H1 (cell line): Measurements from ENCODE around the gene BTBD9. TPM values are rescaled to one million over a fixed set of nuclear protein-coding genes. Genes with fewer than 3 reads are reported as not detected.

Experiments
- CTCF ChIA-PET: fragments of 300-600 bp; sonication (Branson Sonifier 250); formaldehyde crosslinking; loops from one replicate; lab custom pipeline; 2021; ENCODE audit not compliant: partially characterized antibody; lab: Charles Lee
- POLR2A ChIA-PET: fragments of 300-600 bp; sonication (Branson Sonifier 250); formaldehyde crosslinking; loops from one replicate; lab custom pipeline; 2021; ENCODE audit warnings: inconsistent platforms; ENCODE audit not compliant: partially characterized antibody; lab: Charles Lee
- DNase-seq, 2 experiments: peaks; one replicate each; pipeline versions ENCODE4 v3.0.0 to v3.0.0-alpha.2; 2010 to 2022; ENCODE audit warnings: low spot score in 2 of 2, low read depth in 1 of 2, mixed read lengths in 1 of 2
- FAIRE-seq: peaks from 2 replicates; lab custom pipeline; 2011; peaks lifted over from hg19 to GRCh38; lab: Jason Lieb, UNC
- H2AFZ ChIP-seq: 2 replicates; pipeline ENCODE4 v1.8.1; 2012; ENCODE audit warnings: low read length, inconsistent platforms
- H2AK5ac ChIP-seq: 2 replicates; pipeline ENCODE4 v1.6.1; 2013; ENCODE audit warnings: low read depth, low read length
- H2BK120ac ChIP-seq: replicated peaks from 2 replicates; pipeline ENCODE3; 2013; ENCODE audit warnings: low read depth, low read length, inconsistent platforms
- H2BK12ac ChIP-seq: 2 replicates; pipeline ENCODE4 v1.6.1; 2013; ENCODE audit warnings: low read depth, low read length
- H2BK15ac ChIP-seq: 2 replicates; pipeline ENCODE4 v1.6.1; 2013; ENCODE audit warnings: low read length
- H2BK20ac ChIP-seq: 2 replicates; pipeline ENCODE4 v1.6.1; 2013; ENCODE audit warnings: low read length
- H2BK5ac ChIP-seq: 2 replicates; pipeline ENCODE4 v1.6.1; 2013; ENCODE audit warnings: low read depth, low read length
- H3K14ac ChIP-seq: 2 replicates; pipeline ENCODE4 v1.6.1; 2013; ENCODE audit warnings: inconsistent platforms; ENCODE audit not compliant: insufficient read length
- H3K18ac ChIP-seq: 2 replicates; pipeline ENCODE4 v1.6.1; 2013; ENCODE audit warnings: low read length; ENCODE audit errors: extremely low read depth
- H3K23ac ChIP-seq: 2 replicates; pipeline ENCODE4 v1.6.1; 2013; ENCODE audit warnings: inconsistent platforms; ENCODE audit not compliant: insufficient read length
- H3K23me2 ChIP-seq: 2 replicates; pipeline ENCODE4 v1.6.1; 2013; ENCODE audit warnings: low read depth, low read length
- H3K27ac ChIP-seq: 2 replicates; pipeline ENCODE4 v1.6.1; 2011; ENCODE audit warnings: low read depth, low read length, inconsistent platforms
- H3K27me3 ChIP-seq, 4 experiments: replicated peaks in 1 of 4; 1 replicate in 1 of 4; 2 replicates in 3 of 4; pipeline versions ENCODE4 v1.6.1 to v1.8.1; 2011 to 2013; ENCODE audit warnings: low read length in 3 of 4, mild to moderate bottlenecking in 3 of 4, inconsistent platforms in 2 of 4, mixed read lengths in 2 of 4, moderate library complexity in 1 of 4; ENCODE audit not compliant: control insufficient read depth in 3 of 4, insufficient read depth in 3 of 4; ENCODE audit errors: extremely low read depth in 1 of 4
- H3K36me3 ChIP-seq, 4 experiments: 2 replicates each; pipeline versions ENCODE4 v1.6.1 to v1.8.1; 2011 to 2013; ENCODE audit warnings: mild to moderate bottlenecking in 4 of 4, low read length in 3 of 4, moderate library complexity in 2 of 4, control low read depth in 1 of 4, inconsistent platforms in 1 of 4; ENCODE audit not compliant: insufficient read depth in 4 of 4, control insufficient read depth in 2 of 4
- H3K4ac ChIP-seq: replicated peaks from 2 replicates; pipeline ENCODE3; 2013; ENCODE audit warnings: low read length, low read depth, mixed read lengths, inconsistent platforms; ENCODE audit not compliant: insufficient read length
- H3K4me1 ChIP-seq, 4 experiments: replicated peaks in 1 of 4; 1 replicate in 1 of 4; 2 replicates in 3 of 4; pipeline versions ENCODE4 v1.6.1 to v1.8.1; 2011 to 2013; ENCODE audit warnings: low read length in 3 of 4, inconsistent platforms in 2 of 4, mixed read lengths in 1 of 4; ENCODE audit not compliant: insufficient read depth in 4 of 4, control insufficient read depth in 3 of 4
- H3K4me2 ChIP-seq, 2 experiments: 2 replicates each; pipeline versions ENCODE4 v1.6.1 to v1.8.1; 2011 to 2013; ENCODE audit warnings: low read depth in 2 of 2, low read length in 2 of 2, control low read depth in 1 of 2, inconsistent platforms in 1 of 2, mild to moderate bottlenecking in 1 of 2; ENCODE audit not compliant: insufficient read depth in 1 of 2
- H3K4me3 ChIP-seq, 4 experiments: fragments of 200-600, 300-600 bp in 1 of 4; sonication (generic), shearing (Covaris generic), sonication (Bioruptor Twin) in 1 of 4; 2 replicates each; pipeline versions ENCODE4 v1.5.1 to v1.8.1; 2011 to 2016; ENCODE audit warnings: low read length in 4 of 4, low read depth in 3 of 4, control low read depth in 2 of 4, inconsistent platforms in 2 of 4, mild to moderate bottlenecking in 2 of 4, mixed read lengths in 1 of 4, moderate library complexity in 1 of 4; ENCODE audit not compliant: insufficient read depth in 2 of 4; ENCODE audit errors: extremely low read depth in 1 of 4
- H3K56ac ChIP-seq: replicated peaks from 2 replicates; pipeline ENCODE3; 2013; ENCODE audit warnings: low read depth, mild to moderate bottlenecking, mixed read lengths, low read length, inconsistent platforms; ENCODE audit not compliant: insufficient read length
- H3K79me1 ChIP-seq: 2 replicates; pipeline ENCODE4 v1.6.1; 2013; ENCODE audit warnings: low read depth, low read length, control low read depth
- H3K79me2 ChIP-seq, 2 experiments: 2 replicates each; pipeline versions ENCODE4 v1.6.1 to v1.8.1; 2012 to 2013; ENCODE audit warnings: low read length in 2 of 2, mild to moderate bottlenecking in 2 of 2, inconsistent platforms in 1 of 2; ENCODE audit not compliant: insufficient read depth in 2 of 2, control insufficient read depth in 1 of 2
- H3K9ac ChIP-seq, 4 experiments: replicated peaks in 1 of 4; 1 replicate in 1 of 4; 2 replicates in 3 of 4; pipeline versions ENCODE4 v1.6.1 to v1.8.1; 2011 to 2013; ENCODE audit warnings: low read depth in 3 of 4, low read length in 3 of 4, control low read depth in 2 of 4, mild to moderate bottlenecking in 2 of 4, moderate library complexity in 2 of 4, inconsistent platforms in 1 of 4; ENCODE audit errors: extremely low read depth in 1 of 4
- H3K9me3 ChIP-seq, 2 experiments: 2 replicates each; pipeline versions ENCODE4 v1.6.1 to v1.8.1; 2012 to 2013; ENCODE audit warnings: mild to moderate bottlenecking in 2 of 2, moderate library complexity in 2 of 2, control low read depth in 1 of 2, inconsistent platforms in 1 of 2, low read depth in 1 of 2, low read length in 1 of 2, mixed read lengths in 1 of 2; ENCODE audit not compliant: insufficient read depth in 2 of 2
- H4K20me1 ChIP-seq, 2 experiments: replicated peaks in 1 of 2; 2 replicates each; pipeline versions ENCODE3 to v1.8.1; 2011 to 2013; ENCODE audit warnings: inconsistent platforms in 2 of 2, low read length in 2 of 2, mild to moderate bottlenecking in 1 of 2; ENCODE audit not compliant: insufficient read depth in 2 of 2, control insufficient read depth in 1 of 2
- H4K5ac ChIP-seq: 2 replicates; pipeline ENCODE4 v1.6.1; 2013; ENCODE audit warnings: low read length, low read depth, mixed read lengths, inconsistent platforms; ENCODE audit not compliant: insufficient read length
- H4K8ac ChIP-seq: 2 replicates; pipeline ENCODE4 v1.8.0; 2013; ENCODE audit warnings: mild to moderate bottlenecking, moderate library complexity, low read length, inconsistent platforms; ENCODE audit not compliant: insufficient read depth; ENCODE audit errors: extremely low read depth
- H4K91ac ChIP-seq: replicated peaks from 2 replicates; pipeline ENCODE3; 2013; ENCODE audit warnings: low read length, mixed read lengths, inconsistent platforms; ENCODE audit not compliant: insufficient read length
- EP300 ChIP-seq, 2 experiments: IDR thresholded peaks; 1 replicate in 1 of 2; 2 replicates in 1 of 2; pipeline ENCODE4 v1.6.1; 2011 to 2012; ENCODE audit warnings: low read depth in 2 of 2, low read length in 2 of 2, mild to moderate bottlenecking in 2 of 2, borderline replicate concordance in 1 of 2, inconsistent platforms in 1 of 2, moderate library complexity in 1 of 2
- WGBS, 2 experiments: shearing (Covaris generic) in 1 of 2; methylation state at CpG; one replicate each; pipeline versions ENCODE4 v1.1.6 to v1.1.7; 2013 to 2015; ENCODE audit warnings: low lambda C conversion rate in 2 of 2, mixed read lengths in 2 of 2, inconsistent platforms in 1 of 2, low coverage in 1 of 2, missing lambda C conversion rate in 1 of 2; ENCODE audit not compliant: insufficient replicate concordance in 2 of 2, insufficient coverage in 1 of 2, insufficient read length in 1 of 2; ENCODE audit errors: extremely low coverage in 1 of 2, missing lambda C conversion rate in 1 of 2; 5-methylcytosine and 5-hydroxymethylcytosine counted together
- polyA plus RNA-seq, 7 experiments: library from polyadenylated mRNA; depleted of rRNA in 3 of 7; stranded (reverse) in 5 of 7; unstranded in 2 of 7; fragments of >200 nt in 5 of 7; fragments of 200-250 nt in 2 of 7; gene quantifications; 1 replicate in 5 of 7; 2 replicates in 1 of 7; 4 replicates in 1 of 7; pipeline versions ENCODE4 v1.2.1 to v1.2.3, GENCODE V29; 2011 to 2013; ENCODE audit warnings: missing spikeins in 2 of 7, mixed read lengths in 2 of 7
- total RNA-seq: library from RNA; stranded (reverse); fragmentation: NEBNext Ultra II Directional; extraction: Animal tissue kit (Norgen Biotek cat#: 25700); gene quantifications from 2 replicates; pipeline ENCODE4 v1.2.1, GENCODE V29; 2021

The BTBD9 gene
- total and polyA plus RNA-seq, 2 of the 8 experiments (the other 6 are each of a cell fraction or from before 2014, with no cell fraction given): 0.92 to 4.1 TPM

GRCh38 chr6:38152620-38153019 is 487.1 kb downstream of the BTBD9 start:
- Histone ChIP-seq H3K79me1 (no peaks in the 10 kb centered on the region), H3K36me3 (no peaks in the 10 kb centered on the region), H3K4me2 (no peak overlapping the region), H3K23ac (no peak overlapping the region), H3K9ac (no peak overlapping the region), H3K4me1 (peaks cover 0 to 8% (median 0%) of the 10 kb centered on the region in 4 experiments; a peak in 3 of 7 replicates), H2BK5ac (no peak overlapping the region), H2BK12ac (no peak overlapping the region), H3K4ac (no peak overlapping the region), H3K79me2 (no peaks in the 10 kb centered on the region), H3K27me3 (no peaks in the 10 kb centered on the region), H3K9me3 (no peaks in the 10 kb centered on the region), H4K20me1 (no peaks in the 10 kb centered on the region), H3K18ac (no peak overlapping the region), H4K5ac (no peak overlapping the region), H2AFZ (no peak overlapping the region), H3K14ac (no peak overlapping the region), H2AK5ac (no peak overlapping the region), H3K56ac (no peak overlapping the region), H4K8ac (no peak overlapping the region), H4K91ac (no peak overlapping the region), H2BK120ac (no peak overlapping the region), H2BK20ac (no peak overlapping the region), H3K27ac (no peak overlapping the region), H3K23me2 (no peaks in the 10 kb centered on the region), H2BK15ac (no peak overlapping the region), H3K4me3 (no peak overlapping the region)
- ChIA-PET CTCF (interaction anchor here (1.5 kb wide), 1 partner anchor 8 kb away, joined by 5 read pairs; no protein-coding TSS in a partner anchor), POLR2A (no interaction called here)
- WGBS, 2 experiments: 81% methylated on average over 8 of the region's 8 CpGs; no CpG with 5 or more reads in 1 of the 2 experiments
- DNase-seq (no peak), FAIRE-seq (no peak)
- no peak for TF ChIP-seq EP300 (IDR thresholded peaks at IDR 0.05; ENCODE audit: borderline replicate concordance in 1 of 2, low read depth in 2 of 2, low read length in 2 of 2)
